IgD-negative memory B cell (primary cell): ENCODE measurements around the gene ACSM6. TPM values are rescaled to one million over a fixed set of nuclear protein-coding genes. Genes with fewer than 3 reads are reported as not detected.

Experiments used
- polyA plus RNA-seq: library from polyadenylated mRNA; unstranded; fragments of 300-500 nt; fragmentation: Illumina TruSeq; gene quantifications from one replicate; pipeline ENCODE4 v1.2.3, GENCODE V29; 2021

ACSM6 gene
- polyA plus RNA-seq, 1 donor from 2014 or later = not detected

Other genes with a start within 250 kb of the ACSM6 start
- not detected for gene CYP2C8, start 124.7 kb upstream of the ACSM6 start, polyA plus RNA-seq
- gene PDLIM1, start 96.8 kb downstream of the ACSM6 start, polyA plus RNA-seq = 357 TPM